ENCODE results near the gene PCK2.
"Not testable (repeated sequence)": the region's sequence is repeated elsewhere in the genome, so short reads cannot be mapped to it uniquely, and the experiment has no call there.

PCK2 gene

GRCh38 chr14:24093901-24094840, at the start of gene PCK2:
PCK2 (plus strand) TSS chr14:24094311; CDS start chr14:24094406, 95 bp downstream.
- TF ChIP-seq CTCF (IDR thresholded peaks at IDR 0.05; ENCODE audit: borderline replicate concordance, control extremely low read depth, extremely low read depth, insufficient read depth, missing control alignments), result no peak
- peak; percentile 92 for DNase-seq (ENCODE audit: low spot score)
- in situ Hi-C loops (cut with MboI; ENCODE audit: low sequenced_read_pairs, unreplicated experiment), result no loop called here

- DNase-seq (ENCODE audit: low spot score); in situ Hi-C loops (cut with MboI; ENCODE audit: low sequenced_read_pairs, unreplicated experiment): not testable (repeated sequence)
Measured at GRCh38 chr14:24049002-24049401, 45.1 kb upstream of the PCK2 start.

- in situ Hi-C loops (cut with MboI; ENCODE audit: low sequenced_read_pairs, unreplicated experiment); DNase-seq (ENCODE audit: low spot score): not testable (repeated sequence)
Measured at GRCh38 chr14:24050753-24051152, 43.4 kb upstream of the PCK2 start.

GRCh38 chr14:24051176-24051788, 42.8 kb upstream of the PCK2 start:
- in situ Hi-C loops (cut with MboI; ENCODE audit: low sequenced_read_pairs, unreplicated experiment), result no loop called here
- peak; percentile 43 for DNase-seq (ENCODE audit: low spot score)
- no peak for TF ChIP-seq CTCF (IDR thresholded peaks at IDR 0.05; ENCODE audit: borderline replicate concordance, control extremely low read depth, extremely low read depth, insufficient read depth, missing control alignments)

- in situ Hi-C loops (cut with MboI; ENCODE audit: low sequenced_read_pairs, unreplicated experiment), result no loop called here
- TF ChIP-seq CTCF (IDR thresholded peaks at IDR 0.05; ENCODE audit: borderline replicate concordance, control extremely low read depth, extremely low read depth, insufficient read depth, missing control alignments), result no peak
- DNase-seq (ENCODE audit: low spot score), result peak; percentile 93
Measured at GRCh38 chr14:24051789-24052655, 42.1 kb upstream of the PCK2 start, which contains the start of gene CARMIL3. CARMIL3 (plus strand) TSS chr14:24052009; CDS start chr14:24052154, 145 bp downstream.

DNA sequence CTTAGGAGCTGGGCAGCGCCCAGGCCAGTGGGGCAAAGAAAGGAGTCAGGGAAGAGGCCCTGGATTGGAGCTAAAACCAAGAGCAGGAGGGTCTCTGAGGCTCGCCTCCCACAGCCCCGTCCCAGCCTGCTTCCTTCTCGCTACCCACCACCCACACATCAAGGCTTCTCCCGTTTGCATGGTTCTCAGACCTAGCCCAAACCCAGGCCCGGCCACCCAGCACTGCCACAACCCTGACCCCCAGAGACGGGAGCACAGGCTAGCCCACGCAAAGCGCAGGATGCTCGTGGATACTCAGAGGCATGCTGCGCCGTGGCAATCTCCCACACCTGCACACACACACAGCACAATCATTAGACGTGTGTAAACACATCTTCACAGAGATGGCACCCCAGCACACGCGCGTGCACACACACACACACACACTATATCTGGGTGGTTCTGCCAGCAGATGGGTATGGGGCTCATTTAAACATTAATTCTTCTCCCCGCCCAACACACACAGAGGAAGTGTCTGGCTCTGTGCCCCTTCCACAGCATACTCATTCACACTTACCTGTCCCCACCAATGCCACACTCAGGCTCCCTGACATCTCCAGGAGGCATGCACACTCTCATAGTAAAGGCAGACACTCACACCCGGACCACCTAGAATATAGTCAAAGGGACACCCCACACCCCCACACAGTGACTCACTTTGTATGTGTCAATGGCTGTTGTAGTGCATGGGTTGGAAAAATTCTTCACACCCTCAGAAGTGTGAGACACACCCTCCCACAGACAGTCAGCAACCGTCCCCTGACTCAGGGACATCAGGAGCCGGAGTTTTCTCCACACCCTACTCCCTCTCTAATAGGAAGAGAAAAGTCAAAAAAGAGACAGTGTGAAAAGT, 41.2 kb upstream of the PCK2 start:
- peak; percentile 14 for DNase-seq (ENCODE audit: low spot score)
- TF ChIP-seq CTCF (IDR thresholded peaks at IDR 0.05; ENCODE audit: borderline replicate concordance, control extremely low read depth, extremely low read depth, insufficient read depth, missing control alignments), result no peak
- in situ Hi-C loops (cut with MboI; ENCODE audit: low sequenced_read_pairs, unreplicated experiment), result no loop called here
